H9 (cell line): ENCODE data around the gene CACHD1. TPM values are rescaled to one million over a fixed set of nuclear protein-coding genes. Genes with fewer than 3 reads are reported as not detected.

ENCODE experiments used
- DNase-seq: peaks from one replicate; pipeline ENCODE4 v3.0.0-alpha.2; 2017
- H2AFZ ChIP-seq: one replicate; pipeline ENCODE4 v1.6.1; 2013; ENCODE audit warnings: mild to moderate bottlenecking, low read length, control low read depth, moderate library complexity
- H2AK5ac ChIP-seq: 2 replicates; pipeline ENCODE4 v1.6.1; 2013; ENCODE audit warnings: low read length, control low read depth, mixed read lengths; ENCODE audit not compliant: insufficient read length
- H2BK120ac ChIP-seq: one replicate; pipeline ENCODE4 v1.6.1; 2013; ENCODE audit warnings: low read depth, mild to moderate bottlenecking, low read length, control low read depth, inconsistent platforms; ENCODE audit not compliant: poor library complexity, severe bottlenecking
- H2BK12ac ChIP-seq: 2 replicates; pipeline ENCODE4 v1.6.1; 2013; ENCODE audit warnings: low read length, control low read depth, mixed read lengths, low read depth; ENCODE audit not compliant: insufficient read length
- H2BK15ac ChIP-seq: 2 replicates; pipeline ENCODE4 v1.6.1; 2013; ENCODE audit warnings: low read depth, low read length, control low read depth
- H2BK20ac ChIP-seq: one replicate; pipeline ENCODE4 v1.6.1; 2013; ENCODE audit warnings: low read depth, mild to moderate bottlenecking, low read length, control low read depth, inconsistent platforms; ENCODE audit not compliant: poor library complexity, severe bottlenecking
- H2BK5ac ChIP-seq: 2 replicates; pipeline ENCODE4 v1.6.1; 2013; ENCODE audit warnings: low read length, control low read depth, mixed read lengths; ENCODE audit not compliant: insufficient read length
- H3K14ac ChIP-seq: 2 replicates; pipeline ENCODE4 v1.6.1; 2013; ENCODE audit warnings: low read length, control low read depth; ENCODE audit not compliant: insufficient read depth
- H3K18ac ChIP-seq: 2 replicates; pipeline ENCODE4 v1.6.1; 2013; ENCODE audit warnings: low read depth, mild to moderate bottlenecking, mixed read lengths, low read length, control low read depth; ENCODE audit not compliant: insufficient read length
- H3K23ac ChIP-seq: 2 replicates; pipeline ENCODE4 v1.6.1; 2013; ENCODE audit warnings: low read length, control low read depth, mixed read lengths, low read depth; ENCODE audit not compliant: insufficient read length
- H3K23me2 ChIP-seq: 2 replicates; pipeline ENCODE4 v1.6.1; 2013; ENCODE audit warnings: low read depth, mild to moderate bottlenecking, mixed read lengths, low read length, control low read depth; ENCODE audit not compliant: insufficient read length, poor library complexity, severe bottlenecking
- H3K27ac ChIP-seq: 2 replicates; pipeline ENCODE4 v1.5.1; 2013; ENCODE audit warnings: low read length, control low read depth, mixed read lengths, low read depth; ENCODE audit not compliant: insufficient read length
- H3K27me3 ChIP-seq: 2 replicates; pipeline ENCODE4 v1.6.1; 2013; ENCODE audit warnings: low read length, control low read depth, inconsistent platforms; ENCODE audit not compliant: insufficient read depth
- H3K4ac ChIP-seq: 2 replicates; pipeline ENCODE4 v1.6.1; 2013; ENCODE audit warnings: low read depth, mild to moderate bottlenecking, control low read depth, inconsistent platforms, low read length, moderate library complexity
- H3K4me1 ChIP-seq: 2 replicates; pipeline ENCODE4 v1.6.1; 2013; ENCODE audit warnings: low read length, control low read depth, inconsistent platforms; ENCODE audit not compliant: insufficient read depth
- H3K4me2 ChIP-seq: 2 replicates; pipeline ENCODE4 v1.6.1; 2013; ENCODE audit warnings: low read length, control low read depth, mixed read lengths; ENCODE audit not compliant: insufficient read length, insufficient read depth
- H3K56ac ChIP-seq: 2 replicates; pipeline ENCODE4 v1.6.1; 2013; ENCODE audit warnings: low read depth, mild to moderate bottlenecking, mixed read lengths, low read length, control low read depth; ENCODE audit not compliant: insufficient read length
- H3K79me1 ChIP-seq: 2 replicates; pipeline ENCODE4 v1.6.1; 2013; ENCODE audit warnings: low read depth, mild to moderate bottlenecking, moderate library complexity, low read length, control low read depth, inconsistent platforms; ENCODE audit not compliant: insufficient read depth, poor library complexity, severe bottlenecking
- H3K79me2 ChIP-seq: 2 replicates; pipeline ENCODE4 v1.6.1; 2013; ENCODE audit warnings: low read length, control low read depth, inconsistent platforms; ENCODE audit not compliant: insufficient read depth
- H3K9ac ChIP-seq: 2 replicates; pipeline ENCODE4 v1.6.1; 2013; ENCODE audit warnings: low read length, control low read depth, mixed read lengths; ENCODE audit not compliant: insufficient read length; ENCODE audit errors: extremely low read depth
- H3K9me3 ChIP-seq: one replicate; pipeline ENCODE4 v1.6.1; 2013; ENCODE audit warnings: low read depth, low read length, inconsistent platforms; ENCODE audit not compliant: control insufficient read depth
- H3T11ph ChIP-seq: one replicate; pipeline ENCODE4 v1.6.1; 2013; ENCODE audit warnings: mild to moderate bottlenecking, low read length, control low read depth, inconsistent platforms
- H4K20me1 ChIP-seq: one replicate; pipeline ENCODE4 v1.6.1; 2013; ENCODE audit not compliant: control insufficient read depth, insufficient read length, insufficient read depth
- H4K5ac ChIP-seq: 2 replicates; pipeline ENCODE4 v1.6.1; 2013; ENCODE audit warnings: low read depth, mild to moderate bottlenecking, mixed read lengths, low read length, control low read depth; ENCODE audit not compliant: insufficient read length
- H4K8ac ChIP-seq: replicated peaks from 2 replicates; pipeline ENCODE4 v1.6.1; 2013; ENCODE audit warnings: low read length, control low read depth, mixed read lengths, low read depth; ENCODE audit not compliant: insufficient read length
- H4K91ac ChIP-seq: 2 replicates; pipeline ENCODE4 v1.6.1; 2013; ENCODE audit warnings: low read depth, mild to moderate bottlenecking, moderate library complexity, mixed read lengths, low read length, control low read depth; ENCODE audit not compliant: insufficient read length
- H3K27ac Mint-ChIP-seq, 3 experiments: 2 replicates in 2 of 3; 3 replicates in 1 of 3; pipeline ENCODE4 v1.8.0; 2020 to 2021; ENCODE audit warnings: mixed read lengths in 3 of 3, mild to moderate bottlenecking in 1 of 3, moderate library complexity in 1 of 3
- H3K27me3 Mint-ChIP-seq: 2 replicates; pipeline ENCODE4 v1.8.0; 2021; ENCODE audit warnings: low read depth, mild to moderate bottlenecking, moderate library complexity, mixed read lengths
- H3K36me3 Mint-ChIP-seq, 3 experiments: 2 replicates in 2 of 3; 3 replicates in 1 of 3; pipeline ENCODE4 v1.8.0; 2020 to 2021; ENCODE audit warnings: low read depth in 3 of 3, mixed read lengths in 3 of 3; ENCODE audit not compliant: insufficient read depth in 1 of 3
- H3K4me1 Mint-ChIP-seq, 2 experiments: 2 replicates each; pipeline ENCODE4 v1.8.0; 2020; ENCODE audit warnings: mixed read lengths in 2 of 2
- H3K4me3 Mint-ChIP-seq, 2 experiments: 2 replicates in 1 of 2; 3 replicates in 1 of 2; pipeline ENCODE4 v1.8.0; 2020 to 2021; ENCODE audit warnings: mild to moderate bottlenecking in 2 of 2, mixed read lengths in 2 of 2, moderate library complexity in 1 of 2
- H3K9me3 Mint-ChIP-seq, 2 experiments: 2 replicates in 1 of 2; 3 replicates in 1 of 2; pipeline ENCODE4 v1.8.0; 2020; ENCODE audit warnings: mild to moderate bottlenecking in 2 of 2, mixed read lengths in 2 of 2, moderate library complexity in 1 of 2
- CTCF ChIP-seq: fragments of 200-600 bp; sonication (generic); conservative IDR thresholded peaks from 3 replicates; pipeline ENCODE4 v1.8.0; 2021; ENCODE audit warnings: antibody characterized with exemption, mild to moderate bottlenecking
- WGBS: extraction: QIAGEN DNeasy Blood & Tissue Kit; methylation state at CpG from one replicate; pipeline ENCODE4 v1.1.7; 2013; ENCODE audit warnings: missing lambda C conversion rate, low lambda C conversion rate, mixed read lengths; ENCODE audit not compliant: insufficient read length; ENCODE audit errors: extremely low coverage; 5-methylcytosine and 5-hydroxymethylcytosine counted together
- total RNA-seq: library from RNA; stranded (reverse); gene quantifications from 2 replicates; pipeline ENCODE4 v1.2.1, GENCODE V29; 2021

CACHD1 gene
- total RNA-seq, 1 experiment from 2014 or later = 94.2 TPM

GRCh38 chr1:64659478-64660138 is 189.7 kb downstream of the CACHD1 start:
- Histone ChIP-seq H3K14ac (no peak overlapping the region), H2BK5ac (no peak overlapping the region), H3K27me3 (no peaks in the 10 kb centered on the region), H4K8ac (no peak overlapping the region), H3K9me3 (no peaks in the 10 kb centered on the region), H2BK15ac (no peak overlapping the region), H3K56ac (no peak overlapping the region), H3K23ac (no peak overlapping the region), H3K27ac (no peak overlapping the region), H4K5ac (no peak overlapping the region), H2AK5ac (no peak overlapping the region), H3K4me2 (no peak overlapping the region), H3K23me2 (no peaks in the 10 kb centered on the region), H3K18ac (no peak overlapping the region), H3T11ph (no peak overlapping the region), H2AFZ (no peak overlapping the region), H2BK120ac (no peak overlapping the region), H3K4ac (no peak overlapping the region), H3K79me1 (no peaks in the 10 kb centered on the region), H3K9ac (no peak overlapping the region), H4K20me1 (no peaks in the 10 kb centered on the region), H2BK20ac (no peak overlapping the region), H3K79me2 (no peaks in the 10 kb centered on the region), H2BK12ac (no peak overlapping the region), H3K4me1 (no peaks in the 10 kb centered on the region), H4K91ac (no peak overlapping the region)
- TF ChIP-seq CTCF = no peak
- Mint-ChIP-seq H3K4me3 (no peak overlapping the region), H3K27ac (no peak overlapping the region), H3K9me3 (no peaks in the 10 kb centered on the region), H3K4me1 (peaks cover 2 to 8% of the 10 kb centered on the region in 2 experiments), H3K36me3 (peaks cover 38 to 93% (median 86%) of the 10 kb centered on the region in 3 experiments; a peak in 6 of 7 replicates), H3K27me3 (no peaks in the 10 kb centered on the region)
- WGBS = no CpG with 5 or more reads among the region's 6 CpGs
- no peak for DNase-seq
